GM19193 (cell line): ENCODE results near the gene LRR1.
A peak's percentile ranks its signal among the peaks of the same experiment; 100 is the strongest.

Experiments
- POLR2A ChIP-seq: IDR thresholded peaks from 4 replicates; pipeline ENCODE4 v1.6.1; 2011; ENCODE audit not compliant: insufficient read depth, insufficient read length; ENCODE audit errors: extremely low read depth

The LRR1 gene

GRCh38 chr14:49582113-49582977 lies 16.4 kb upstream of the LRR1 start:
- TF ChIP-seq POLR2A = no peak

- TF ChIP-seq POLR2A = no peak
These were observed 15.1 kb upstream of the LRR1 start for GRCh38 chr14:49583629-49584028.

- TF ChIP-seq POLR2A = peak; percentile 27
These were observed 14.7 kb upstream of the LRR1 start for GRCh38 chr14:49584058-49584457.

- peak; percentile 24 for TF ChIP-seq POLR2A
These were observed 13.6 kb upstream of the LRR1 start for GRCh38 chr14:49584981-49585640.

- peak; percentile 95 for TF ChIP-seq POLR2A
These were observed 12.7 kb upstream of the LRR1 start, which contains the start of gene RPS29 for GRCh38 chr14:49585803-49586672. Gene RPS29 (minus strand): TSS chr14:49586380. CDS start chr14:49586346, 34 bp downstream.

- TF ChIP-seq POLR2A = no peak
These were observed 11.9 kb upstream of the LRR1 start for GRCh38 chr14:49586673-49587460.

GRCh38 chr14:49589387-49589786 lies 9.4 kb upstream of the LRR1 start:
- TF ChIP-seq POLR2A = no peak

GRCh38 chr14:49593016-49593415 lies 5.7 kb upstream of the LRR1 start:
- no peak for TF ChIP-seq POLR2A

- no peak for TF ChIP-seq POLR2A
These were observed 4.2 kb upstream of the LRR1 start for GRCh38 chr14:49594347-49595091.

GRCh38 chr14:49598189-49598484 lies 603 bp upstream of the LRR1 start:
- TF ChIP-seq POLR2A = no peak

- no peak for TF ChIP-seq POLR2A
These were observed 8.8 kb downstream of the LRR1 start for GRCh38 chr14:49607583-49607982.

GRCh38 chr14:49612251-49612650 lies 13.5 kb downstream of the LRR1 start:
- no peak for TF ChIP-seq POLR2A

GRCh38 chr14:49612671-49613070 lies 13.9 kb downstream of the LRR1 start:
- TF ChIP-seq POLR2A = no peak

GRCh38 chr14:49614196-49614595 lies 15.5 kb downstream of the LRR1 start:
- no peak for TF ChIP-seq POLR2A

- TF ChIP-seq POLR2A = no peak
These were observed 17.0 kb downstream of the LRR1 start for GRCh38 chr14:49615776-49616175.
